Loucy (cell line): ENCODE results near the gene TNNT3.

ENCODE experiments used
- EZH2phosphoT487 ChIP-seq: fragments of 200-600 bp; IDR thresholded peaks from 2 replicates; pipeline ENCODE4 v1.6.1; 2018; ENCODE audit warnings: antibody characterized with exemption, mild to moderate bottlenecking, moderate library complexity, borderline replicate concordance
- TF ChIP-seq, protein P1 (sequence below): fragments of 200-600 bp; sonication (generic); conservative IDR thresholded peaks from 2 replicates; pipeline ENCODE4 v1.5.1; 2014; ENCODE audit warnings: mild to moderate bottlenecking, antibody characterized with exemption, low read length

DNA sequence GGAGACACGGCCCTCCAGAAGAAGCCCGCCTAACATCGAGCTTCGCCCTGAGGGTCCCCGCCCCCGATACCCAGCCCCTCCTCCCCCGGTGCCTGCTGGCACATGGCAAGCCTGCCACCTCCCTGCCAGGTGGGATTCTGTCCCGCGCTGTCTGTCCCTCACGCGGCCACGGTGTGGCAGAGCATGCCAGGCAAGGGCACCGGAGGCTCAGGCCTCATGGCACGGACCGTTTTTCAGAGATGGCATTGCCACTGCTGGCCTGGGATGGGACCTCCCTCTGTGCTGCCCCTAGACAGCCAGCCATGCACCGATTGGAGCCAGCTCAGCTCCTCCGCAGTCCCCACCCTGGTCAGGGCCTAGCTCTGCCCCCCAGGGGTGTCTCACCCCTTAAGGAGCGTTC lies 47.0 kb downstream of the TNNT3 start:
- TF ChIP-seq, protein P1, sequence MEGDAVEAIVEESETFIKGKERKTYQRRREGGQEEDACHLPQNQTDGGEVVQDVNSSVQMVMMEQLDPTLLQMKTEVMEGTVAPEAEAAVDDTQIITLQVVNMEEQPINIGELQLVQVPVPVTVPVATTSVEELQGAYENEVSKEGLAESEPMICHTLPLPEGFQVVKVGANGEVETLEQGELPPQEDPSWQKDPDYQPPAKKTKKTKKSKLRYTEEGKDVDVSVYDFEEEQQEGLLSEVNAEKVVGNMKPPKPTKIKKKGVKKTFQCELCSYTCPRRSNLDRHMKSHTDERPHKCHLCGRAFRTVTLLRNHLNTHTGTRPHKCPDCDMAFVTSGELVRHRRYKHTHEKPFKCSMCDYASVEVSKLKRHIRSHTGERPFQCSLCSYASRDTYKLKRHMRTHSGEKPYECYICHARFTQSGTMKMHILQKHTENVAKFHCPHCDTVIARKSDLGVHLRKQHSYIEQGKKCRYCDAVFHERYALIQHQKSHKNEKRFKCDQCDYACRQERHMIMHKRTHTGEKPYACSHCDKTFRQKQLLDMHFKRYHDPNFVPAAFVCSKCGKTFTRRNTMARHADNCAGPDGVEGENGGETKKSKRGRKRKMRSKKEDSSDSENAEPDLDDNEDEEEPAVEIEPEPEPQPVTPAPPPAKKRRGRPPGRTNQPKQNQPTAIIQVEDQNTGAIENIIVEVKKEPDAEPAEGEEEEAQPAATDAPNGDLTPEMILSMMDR, result no peak
- no peak for TF ChIP-seq EZH2phosphoT487
